GM12878 (cell line): ENCODE data around the gene NPEPPS. TPM values are rescaled to one million over a fixed set of nuclear protein-coding genes. Genes with fewer than 3 reads are reported as not detected.

Source experiments
- ATAC-seq: fragments of 200-7000 bp; cut with Tn5 transposase; 3 replicates; pipeline ENCODE4 v1.9.1; 2020; ENCODE audit warnings: mild to moderate bottlenecking, moderate library complexity
- BruUV-seq: library from RNA; stranded (reverse); fragments of 400-500 nt; replicated peaks from 2 replicates; lab custom pipeline; 2021; lab: Mats Ljungman, UMichigan
- CTCF ChIA-PET: fragments of 300-600 bp; sonication (Branson Sonifier 250); formaldehyde crosslinking; extraction: SDS; loops from one replicate; lab custom pipeline; 2021; ENCODE audit warnings: inconsistent platforms; lab: Yijun Ruan, JAX
- POLR2A ChIA-PET: fragments of 350-600 bp; formaldehyde crosslinking; extraction: SDS; loops from one replicate; lab custom pipeline; 2021; ENCODE audit warnings: inconsistent platforms; lab: Charles Lee
- RAD21 ChIA-PET: fragments of 300-600 bp; sonication (Branson Sonifier 250); formaldehyde crosslinking; loops from one replicate; lab custom pipeline; 2023; ENCODE audit warnings: antibody characterized with exemption; ENCODE audit not compliant: unreplicated experiment; lab: Charles Lee
- SMC1A ChIA-PET: fragments of 300-600 bp; sonication (Branson Sonifier 250); formaldehyde crosslinking; loops from one replicate; lab custom pipeline; 2023; ENCODE audit not compliant: unreplicated experiment, uncharacterized antibody; lab: Charles Lee
- DNase-seq: peaks from one replicate; pipeline ENCODE4 v3.0.0-alpha.2; 2011; ENCODE audit warnings: low read depth, low spot score
- FAIRE-seq: peaks from 3 replicates; lab custom pipeline; 2011; peaks lifted over from hg19 to GRCh38; lab: Jason Lieb, UNC
- H2AFZ ChIP-seq: 2 replicates; pipeline ENCODE4 v1.6.0; 2011; ENCODE audit warnings: low read depth, low read length, control low read depth; ENCODE audit not compliant: control insufficient read depth
- H3K27ac ChIP-seq: 2 replicates; pipeline ENCODE4 v1.5.1; 2011; ENCODE audit warnings: control low read depth; ENCODE audit not compliant: control insufficient read depth, insufficient read depth
- H3K27me3 ChIP-seq, 2 experiments: replicated peaks in 1 of 2; 2 replicates each; pipeline versions ENCODE4 v1.6.0 to v1.6.1; 2011; ENCODE audit warnings: low read length in 1 of 2; ENCODE audit not compliant: control insufficient read depth in 2 of 2, insufficient read depth in 2 of 2
- H3K36me3 ChIP-seq, 2 experiments: 2 replicates each; pipeline ENCODE4 v1.5.1; 2011; ENCODE audit warnings: low read length in 1 of 2; ENCODE audit not compliant: control insufficient read depth in 2 of 2, insufficient read depth in 2 of 2
- H3K4me1 ChIP-seq: 2 replicates; pipeline ENCODE4 v1.6.1; 2011; ENCODE audit warnings: mild to moderate bottlenecking, low read length, moderate library complexity, mixed read lengths; ENCODE audit not compliant: control insufficient read depth, insufficient read depth
- H3K4me2 ChIP-seq: 2 replicates; pipeline ENCODE4 v1.6.0; 2011; ENCODE audit warnings: control low read depth; ENCODE audit not compliant: control insufficient read depth, insufficient read depth
- H3K4me3 ChIP-seq: fragments of 200-600 bp; sonication (generic); 2 replicates; pipeline ENCODE4 v1.5.1; 2016
- H3K79me2 ChIP-seq: 2 replicates; pipeline ENCODE4 v1.6.0; 2011; ENCODE audit warnings: low read length; ENCODE audit not compliant: control insufficient read depth, insufficient read depth
- H3K9ac ChIP-seq: 2 replicates; pipeline ENCODE4 v1.8.0; 2011; ENCODE audit warnings: low read length, control low read depth, mixed read lengths; ENCODE audit not compliant: control insufficient read depth, insufficient read depth
- H3K9me3 ChIP-seq: replicated peaks from 3 replicates; pipeline ENCODE4 v1.5.1; 2011; ENCODE audit warnings: mild to moderate bottlenecking, low read length; ENCODE audit not compliant: control insufficient read depth, insufficient read depth
- H4K20me1 ChIP-seq: 2 replicates; pipeline ENCODE4 v1.6.0; 2011; ENCODE audit not compliant: control insufficient read depth, insufficient read depth
- CBX3 ChIP-seq: fragments of 200-600 bp; sonication (generic); IDR thresholded peaks from 2 replicates; pipeline ENCODE4 v1.6.1; 2016; ENCODE audit warnings: low read depth, borderline replicate concordance
- CHD2 ChIP-seq: IDR thresholded peaks from 2 replicates; pipeline ENCODE4 v1.6.1; 2011; ENCODE audit warnings: low read depth, low read length, improper control_type of control experiment, borderline replicate concordance
- GATAD2B ChIP-seq: fragments of 450-650 bp; conservative IDR thresholded peaks from 2 replicates; pipeline ENCODE4 v1.6.1; 2017; ENCODE audit warnings: low read depth, mild to moderate bottlenecking, moderate library complexity
- HDAC6 ChIP-seq: fragments of 200-600 bp; sonication (generic); IDR thresholded peaks from one replicate; pipeline ENCODE4 v1.8.0; 2017; ENCODE audit warnings: antibody characterized with exemption; ENCODE audit not compliant: unreplicated experiment
- KLF5 ChIP-seq: fragments of 450-650 bp; IDR thresholded peaks from 2 replicates; pipeline ENCODE4 v1.6.1; 2014; ENCODE audit warnings: mild to moderate bottlenecking; ENCODE audit not compliant: partially characterized antibody
- NR2F1 ChIP-seq: fragments of 450-650 bp; conservative IDR thresholded peaks from 2 replicates; pipeline ENCODE4 v1.6.1; 2017; ENCODE audit warnings: mild to moderate bottlenecking
- RAD21 ChIP-seq: IDR thresholded peaks from 2 replicates; pipeline ENCODE4 v1.6.1; 2011; ENCODE audit warnings: mild to moderate bottlenecking, low read depth, low read length, moderate library complexity; ENCODE audit not compliant: insufficient read depth
- RUNX3 ChIP-seq: IDR thresholded peaks from 2 replicates; pipeline ENCODE4 v1.6.1; 2012; ENCODE audit warnings: low read length, inconsistent platforms
- SMARCA5 ChIP-seq: fragments of 450-650 bp; IDR thresholded peaks from 2 replicates; pipeline ENCODE4 v1.6.1; 2017; ENCODE audit warnings: mild to moderate bottlenecking
- SMC3 ChIP-seq: IDR thresholded peaks from 2 replicates; pipeline ENCODE4 v1.6.1; 2011; ENCODE audit warnings: low read length, improper control_type of control experiment, borderline replicate concordance
- TCF7 ChIP-seq: IDR thresholded peaks from 2 replicates; pipeline ENCODE4 v1.6.1; 2014; ENCODE audit warnings: antibody characterized with exemption, borderline replicate concordance
- ZNF24 ChIP-seq: fragments of 450-650 bp; IDR thresholded peaks from 2 replicates; pipeline ENCODE4 v1.6.1; 2017; ENCODE audit warnings: antibody characterized with exemption, mild to moderate bottlenecking
- WGBS: methylation state at CpG from one replicate; pipeline ENCODE4 v1.1.6; 2016; ENCODE audit warnings: low lambda C conversion rate; ENCODE audit not compliant: insufficient replicate concordance, insufficient coverage; ENCODE audit errors: missing lambda C conversion rate; 5-methylcytosine and 5-hydroxymethylcytosine counted together
- in situ Hi-C: fragments of 300-500 bp; cut with MboI; formaldehyde crosslinking; loops from 9 replicates; pipeline ENCODE4 v1.14.3; 2018; ENCODE audit warnings: mixed read lengths
- intact Hi-C: fragments of 100-400 bp; cut with micrococcal nuclease; formaldehyde crosslinking; loops from one replicate; pipeline ENCODE4 v1.14.2; 2022; ENCODE audit not compliant: unreplicated experiment
- polyA plus RNA-seq, 11 experiments: library from polyadenylated mRNA; depleted of rRNA in 4 of 11; unstranded in 6 of 11; stranded (reverse) in 5 of 11; fragments of >200 nt; fragmentation: Nextera tagmentation in 4 of 11; fragmentation: Illumina TruSeq in 1 of 11; extraction: Ambion mirVana in 4 of 11; extraction: Trizol in 1 of 11; gene quantifications; 1 replicate in 1 of 11; 2 replicates in 10 of 11; pipeline versions ENCODE4 v1.2.1 to v1.2.3, GENCODE V29; 2011 to 2016; ENCODE audit warnings: inconsistent platforms in 2 of 11, missing spikeins in 2 of 11, low read depth in 1 of 11
- total RNA-seq, 4 experiments: library from RNA; depleted of rRNA in 3 of 4; stranded (reverse); fragments of >200 nt in 3 of 4; fragmentation: Illumina TruSeq in 1 of 4; extraction: Trizol in 1 of 4; gene quantifications; 2 replicates each; pipeline versions ENCODE4 v1.2.1 to v1.2.3, GENCODE V29; 2013 to 2021
- TF ChIP-seq, protein P1 (sequence below), 3 experiments: IDR thresholded peaks in 2 of 3; conservative IDR thresholded peaks in 1 of 3; 2 replicates each; pipeline ENCODE4 v1.5.1; 2011; ENCODE audit warnings: low read depth in 3 of 3, low read length in 3 of 3, mild to moderate bottlenecking in 3 of 3, control low read depth in 2 of 3, moderate library complexity in 2 of 3, inconsistent platforms in 1 of 3, mixed read lengths in 1 of 3; ENCODE audit not compliant: control insufficient read depth in 2 of 3, insufficient read depth in 1 of 3; ENCODE audit errors: extremely low read depth in 1 of 3
- TF ChIP-seq, protein P2 (sequence below): IDR thresholded peaks from 2 replicates; pipeline ENCODE4 v1.6.1; 2011; ENCODE audit warnings: mild to moderate bottlenecking, low read depth, low read length, moderate library complexity; ENCODE audit not compliant: insufficient replicate concordance

The NPEPPS gene
- total and polyA plus RNA-seq, 10 of the 15 experiments (the other 5 are each of a cell fraction or from before 2014, with no cell fraction given): 25.8 to 214 (median 64.6) TPM

DNA sequence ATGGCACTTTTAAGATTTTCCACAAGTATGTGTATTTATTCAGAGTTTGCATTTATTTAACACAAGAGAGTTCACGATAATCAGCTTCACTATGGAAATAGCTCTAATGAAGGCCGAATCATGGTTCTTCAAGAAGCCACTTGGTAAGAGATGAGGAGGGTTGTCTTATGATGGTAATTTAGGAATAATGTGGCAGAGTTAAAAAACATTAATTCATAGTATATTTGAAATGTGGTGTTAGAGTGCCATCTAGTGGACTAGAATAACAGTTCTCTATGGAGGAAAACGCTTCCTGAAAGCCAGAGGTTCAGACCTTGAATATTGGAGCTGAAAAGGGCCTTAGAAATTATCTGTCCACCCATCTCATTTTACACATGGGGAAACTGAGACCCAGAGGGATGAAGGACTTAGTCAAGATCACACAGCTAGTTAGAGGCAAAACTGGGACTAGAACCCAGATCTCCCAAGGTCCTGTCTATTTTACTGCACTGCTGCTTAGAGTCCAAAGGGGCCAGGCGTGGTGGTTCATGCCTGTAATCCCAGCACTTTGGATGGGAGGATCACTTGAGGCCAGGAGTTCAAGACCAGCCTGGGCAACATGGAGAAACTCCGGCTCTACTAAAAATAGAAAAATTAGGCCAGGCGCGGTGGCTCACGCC lies 85.0 kb downstream of the NPEPPS start:
- Histone ChIP-seq H3K4me2 (no peak overlapping the region), H3K36me3 (peaks cover 0 to 24% of the 10 kb centered on the region in 2 experiments; a peak in 3 of 4 replicates), H3K9ac (no peak overlapping the region), H2AFZ (no peak overlapping the region), H3K27ac (no peak overlapping the region), H4K20me1 (no peaks in the 10 kb centered on the region), H3K27me3 (no peaks in the 10 kb centered on the region), H3K4me1 (no peaks in the 10 kb centered on the region), H3K79me2 (no peaks in the 10 kb centered on the region), H3K4me3 (no peak overlapping the region), H3K9me3 (no peaks in the 10 kb centered on the region)
- FAIRE-seq (peak; percentile 79), ATAC-seq (peak; percentile 83), DNase-seq (peak; percentile 16)
- SMC1A ChIA-PET: interaction anchor here (0.6 to 3.1 kb wide), 20 partner anchors 9 to 386 kb away, joined by 3 to 24 read pairs (median 4); partner anchors contain the start of gene EFCAB13
- no TSS peak for BruUV-seq
- 74% methylated on average over 8 of the region's 8 CpGs for WGBS
- TF ChIP-seq, protein P1, sequence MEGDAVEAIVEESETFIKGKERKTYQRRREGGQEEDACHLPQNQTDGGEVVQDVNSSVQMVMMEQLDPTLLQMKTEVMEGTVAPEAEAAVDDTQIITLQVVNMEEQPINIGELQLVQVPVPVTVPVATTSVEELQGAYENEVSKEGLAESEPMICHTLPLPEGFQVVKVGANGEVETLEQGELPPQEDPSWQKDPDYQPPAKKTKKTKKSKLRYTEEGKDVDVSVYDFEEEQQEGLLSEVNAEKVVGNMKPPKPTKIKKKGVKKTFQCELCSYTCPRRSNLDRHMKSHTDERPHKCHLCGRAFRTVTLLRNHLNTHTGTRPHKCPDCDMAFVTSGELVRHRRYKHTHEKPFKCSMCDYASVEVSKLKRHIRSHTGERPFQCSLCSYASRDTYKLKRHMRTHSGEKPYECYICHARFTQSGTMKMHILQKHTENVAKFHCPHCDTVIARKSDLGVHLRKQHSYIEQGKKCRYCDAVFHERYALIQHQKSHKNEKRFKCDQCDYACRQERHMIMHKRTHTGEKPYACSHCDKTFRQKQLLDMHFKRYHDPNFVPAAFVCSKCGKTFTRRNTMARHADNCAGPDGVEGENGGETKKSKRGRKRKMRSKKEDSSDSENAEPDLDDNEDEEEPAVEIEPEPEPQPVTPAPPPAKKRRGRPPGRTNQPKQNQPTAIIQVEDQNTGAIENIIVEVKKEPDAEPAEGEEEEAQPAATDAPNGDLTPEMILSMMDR (IDR thresholded peaks at IDR 0.05 in 2 of 3, conservative IDR thresholded peaks at IDR 0.05 in 1 of 3; ENCODE audit: control insufficient read depth in 2 of 3, extremely low read depth in 1 of 3, insufficient read depth in 1 of 3, low read depth in 3 of 3, low read length in 3 of 3): peak; percentile 38 to 63 (median 61); a peak in 5 of 6 replicates
- peak; percentile 71 for TF ChIP-seq RAD21
- TF ChIP-seq TCF7: no peak
- TF ChIP-seq KLF5: no peak
- peak; percentile 82 for TF ChIP-seq ZNF24
- TF ChIP-seq SMARCA5: 0 out of 2 replicates have a peak, but pooled peaks have one; percentile 22
- peak; percentile 59 for TF ChIP-seq SMC3
- no peak for TF ChIP-seq CBX3
- TF ChIP-seq, protein P2, sequence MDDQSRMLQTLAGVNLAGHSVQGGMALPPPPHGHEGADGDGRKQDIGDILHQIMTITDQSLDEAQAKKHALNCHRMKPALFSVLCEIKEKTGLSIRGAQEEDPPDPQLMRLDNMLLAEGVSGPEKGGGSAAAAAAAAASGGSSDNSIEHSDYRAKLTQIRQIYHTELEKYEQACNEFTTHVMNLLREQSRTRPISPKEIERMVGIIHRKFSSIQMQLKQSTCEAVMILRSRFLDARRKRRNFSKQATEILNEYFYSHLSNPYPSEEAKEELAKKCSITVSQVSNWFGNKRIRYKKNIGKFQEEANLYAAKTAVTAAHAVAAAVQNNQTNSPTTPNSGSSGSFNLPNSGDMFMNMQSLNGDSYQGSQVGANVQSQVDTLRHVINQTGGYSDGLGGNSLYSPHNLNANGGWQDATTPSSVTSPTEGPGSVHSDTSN: no peak
- no peak for TF ChIP-seq GATAD2B
- TF ChIP-seq HDAC6: no peak
- TF ChIP-seq RUNX3: no peak
- no peak for TF ChIP-seq NR2F1
- no peak for TF ChIP-seq CHD2
- POLR2A ChIA-PET: interaction anchor here (0.6 to 1.1 kb wide), 4 partner anchors 11 to 656 kb away, joined by 3 to 5 read pairs (median 4); no protein-coding TSS in a partner anchor
- intact Hi-C loops (loop anchor here (2.0 to 5.0 kb wide), 4 partner anchors 115 to 385 kb away; no protein-coding TSS in a partner anchor), in situ Hi-C loops (loop anchor here (10.0 kb wide), 1 partner anchor 291 kb away; the partner anchor contains the start of gene EFCAB13)
- CTCF ChIA-PET: interaction anchor here (0.5 to 5.6 kb wide), 29 partner anchors 10 to 630 kb away, joined by 3 to 48 read pairs (median 5); partner anchors contain the start of gene EFCAB13
- RAD21 ChIA-PET: interaction anchor here (0.8 to 3.1 kb wide), 12 partner anchors 15 to 386 kb away, joined by 3 to 17 read pairs (median 4); partner anchors contain the start of gene EFCAB13
